ENCODE data around the gene TSFM. TPM values are rescaled to one million over a fixed set of nuclear protein-coding genes. Genes with fewer than 3 reads are reported as not detected.

Gene TSFM
- total RNA-seq, 1 donor from 2014 or later = 25.8 TPM

GRCh38 chr12:57795354-57795753 is 12.8 kb downstream of the TSFM start:
- Mint-ChIP-seq H3K36me3 (ENCODE audit: low read depth, unreplicated experiment) (peaks cover 34% of the 10 kb centered on the region), H3K4me1 (ENCODE audit: unreplicated experiment) (no peaks in the 10 kb centered on the region), H3K4me3 (ENCODE audit: unreplicated experiment) (no peak overlapping the region), H3K9me3 (ENCODE audit: unreplicated experiment) (no peaks in the 10 kb centered on the region), H3K27ac (ENCODE audit: unreplicated experiment) (no peak overlapping the region), H3K27me3 (ENCODE audit: unreplicated experiment) (no peaks in the 10 kb centered on the region)
- no peak for TF ChIP-seq CTCF (IDR thresholded peaks at IDR 0.05; ENCODE audit: unreplicated experiment)
- no peak for DNase-seq (ENCODE audit: low spot score)

GRCh38 chr12:57796996-57797395 is 14.4 kb downstream of the TSFM start:
- no peak for DNase-seq (ENCODE audit: low spot score)
- Mint-ChIP-seq H3K27ac (ENCODE audit: unreplicated experiment) (no peak overlapping the region), H3K4me1 (ENCODE audit: unreplicated experiment) (no peaks in the 10 kb centered on the region), H3K9me3 (ENCODE audit: unreplicated experiment) (no peaks in the 10 kb centered on the region), H3K36me3 (ENCODE audit: low read depth, unreplicated experiment) (peaks cover 35% of the 10 kb centered on the region), H3K4me3 (ENCODE audit: unreplicated experiment) (no peak overlapping the region), H3K27me3 (ENCODE audit: unreplicated experiment) (no peaks in the 10 kb centered on the region)
- no peak for TF ChIP-seq CTCF (IDR thresholded peaks at IDR 0.05; ENCODE audit: unreplicated experiment)

GRCh38 chr12:57797933-57798332 is 15.3 kb downstream of the TSFM start:
- no peak overlapping the region for H3K4me3 Mint-ChIP-seq (ENCODE audit: unreplicated experiment)
- no peak for DNase-seq (ENCODE audit: low spot score)
- peaks cover 30% of the 10 kb centered on the region for H3K36me3 Mint-ChIP-seq (ENCODE audit: low read depth, unreplicated experiment)
- H3K4me1 Mint-ChIP-seq (ENCODE audit: unreplicated experiment) = no peaks in the 10 kb centered on the region
- H3K27ac Mint-ChIP-seq (ENCODE audit: unreplicated experiment) = no peak overlapping the region
- H3K9me3 Mint-ChIP-seq (ENCODE audit: unreplicated experiment) = no peaks in the 10 kb centered on the region
- TF ChIP-seq CTCF (IDR thresholded peaks at IDR 0.05; ENCODE audit: unreplicated experiment) = no peak
- H3K27me3 Mint-ChIP-seq (ENCODE audit: unreplicated experiment) = no peaks in the 10 kb centered on the region

- Mint-ChIP-seq H3K4me3 (ENCODE audit: unreplicated experiment) (no peak overlapping the region), H3K27me3 (ENCODE audit: unreplicated experiment) (peaks cover 2% of the 10 kb centered on the region), H3K27ac (ENCODE audit: unreplicated experiment) (no peak overlapping the region), H3K9me3 (ENCODE audit: unreplicated experiment) (no peaks in the 10 kb centered on the region), H3K4me1 (ENCODE audit: unreplicated experiment) (no peaks in the 10 kb centered on the region), H3K36me3 (ENCODE audit: low read depth, unreplicated experiment) (peaks cover 21% of the 10 kb centered on the region)
- no peak for TF ChIP-seq CTCF (IDR thresholded peaks at IDR 0.05; ENCODE audit: unreplicated experiment)
- DNase-seq (ENCODE audit: low spot score) = no peak
These were observed 18.4 kb downstream of the TSFM start for GRCh38 chr12:57800965-57801364.

GRCh38 chr12:57802607-57803006 is 20.0 kb downstream of the TSFM start:
- Mint-ChIP-seq H3K4me1 (ENCODE audit: unreplicated experiment) (no peaks in the 10 kb centered on the region), H3K4me3 (ENCODE audit: unreplicated experiment) (no peak overlapping the region), H3K27ac (ENCODE audit: unreplicated experiment) (no peak overlapping the region), H3K27me3 (ENCODE audit: unreplicated experiment) (peaks cover 2% of the 10 kb centered on the region), H3K9me3 (ENCODE audit: unreplicated experiment) (no peaks in the 10 kb centered on the region), H3K36me3 (ENCODE audit: low read depth, unreplicated experiment) (peaks cover 17% of the 10 kb centered on the region)
- no peak for TF ChIP-seq CTCF (IDR thresholded peaks at IDR 0.05; ENCODE audit: unreplicated experiment)
- DNase-seq (ENCODE audit: low spot score) = no peak
